Smooth muscle cell (in vitro differentiated cells): Measurements from ENCODE around the gene UBR4. TPM values are rescaled to one million over a fixed set of nuclear protein-coding genes. Genes with fewer than 3 reads are reported as not detected.

Experiments used
- DNase-seq: peaks from one replicate; lab custom pipeline; 2025; ENCODE audit not compliant: unreplicated experiment; lab: John Stamatoyannopoulos, UW
- H2AFZ ChIP-seq: fragments of 200-600 bp; sonication (generic); 2 replicates; pipeline ENCODE4 v1.6.0; 2016; ENCODE audit warnings: antibody characterized with exemption, low read depth, mild to moderate bottlenecking
- H3F3A ChIP-seq: fragments of 200-600 bp; sonication (generic); 2 replicates; pipeline ENCODE4 v1.6.0; 2017; ENCODE audit warnings: antibody characterized with exemption, low read depth
- H3K27ac ChIP-seq: fragments of 200-600 bp; sonication (generic); 2 replicates; pipeline ENCODE4 v1.5.1; 2016; ENCODE audit warnings: low read depth, mild to moderate bottlenecking
- H3K27me3 ChIP-seq: fragments of 200-600 bp; sonication (generic); 2 replicates; pipeline ENCODE4 v1.6.1; 2016; ENCODE audit warnings: low read depth, mild to moderate bottlenecking
- H3K36me3 ChIP-seq: fragments of 200-600 bp; sonication (generic); 2 replicates; pipeline ENCODE4 v1.5.1; 2016; ENCODE audit warnings: low read depth
- H3K4me1 ChIP-seq: fragments of 200-600 bp; sonication (generic); 2 replicates; pipeline ENCODE4 v1.5.1; 2016; ENCODE audit warnings: low read depth
- H3K4me2 ChIP-seq: fragments of 200-600 bp; sonication (generic); 2 replicates; pipeline ENCODE4 v1.6.0; 2016; ENCODE audit warnings: mild to moderate bottlenecking
- H3K4me3 ChIP-seq: fragments of 200-600 bp; sonication (generic); 2 replicates; pipeline ENCODE4 v1.5.1; 2016; ENCODE audit warnings: mild to moderate bottlenecking
- H3K79me2 ChIP-seq: fragments of 200-600 bp; sonication (generic); 2 replicates; pipeline ENCODE4 v1.6.0; 2016; ENCODE audit warnings: low read depth, mild to moderate bottlenecking
- H3K9ac ChIP-seq: fragments of 200-600 bp; sonication (generic); 2 replicates; pipeline ENCODE4 v1.6.0; 2016; ENCODE audit warnings: low read depth
- H3K9me3 ChIP-seq: fragments of 200-600 bp; sonication (generic); replicated peaks from 2 replicates; pipeline ENCODE4 v1.5.1; 2016; ENCODE audit warnings: low read depth
- H4K20me1 ChIP-seq: fragments of 200-600 bp; sonication (generic); 2 replicates; pipeline ENCODE4 v1.6.0; 2016; ENCODE audit warnings: low read depth
- CTCF ChIP-seq: fragments of 200-600 bp; sonication (generic); IDR thresholded peaks from 2 replicates; pipeline ENCODE4 v1.5.1; 2017; ENCODE audit warnings: borderline replicate concordance, mild to moderate bottlenecking, antibody characterized with exemption; ENCODE audit not compliant: insufficient read depth, poor library complexity, severe bottlenecking
- WGBS: methylation state at CpG from one replicate; pipeline ENCODE4 v1.1.7; 2016; ENCODE audit warnings: low lambda C conversion rate; 5-methylcytosine and 5-hydroxymethylcytosine counted together
- polyA plus RNA-seq: library from polyadenylated mRNA; unstranded; fragments of >200 nt; fragmentation: Nextera tagmentation; extraction: Ambion mirVana; gene quantifications from 2 replicates; pipeline ENCODE4 v1.2.1, GENCODE V29; 2016
- total RNA-seq: library from RNA; depleted of rRNA; stranded (reverse); fragments of >200 nt; gene quantifications from 2 replicates; pipeline ENCODE4 v1.2.3, GENCODE V29; 2014

UBR4 gene
- total and polyA plus RNA-seq, 2 experiments from 2014 or later = 62.7 to 142 TPM

GRCh38 chr1:19250629-19251304, 40.7 kb upstream of the UBR4 start:
- Histone ChIP-seq H3K36me3 (no peaks in the 10 kb centered on the region), H3K27me3 (no peaks in the 10 kb centered on the region), H3F3A (no peaks in the 10 kb centered on the region), H3K27ac (peak overlapping the region; percentile 92), H4K20me1 (peaks cover 13% of the 10 kb centered on the region), H3K9me3 (no peaks in the 10 kb centered on the region), H2AFZ (peak overlapping the region; percentile 98), H3K4me3 (peak overlapping the region; percentile 97), H3K9ac (peak overlapping the region; percentile 94), H3K4me2 (peak overlapping the region; percentile 98), H3K79me2 (peaks cover 84% of the 10 kb centered on the region), H3K4me1 (peaks cover 21% of the 10 kb centered on the region)
- 14% methylated on average over 14 of the region's 14 CpGs for WGBS
- no peak for TF ChIP-seq CTCF
- DNase-seq = no peak

- no peaks in the 10 kb centered on the region for H3K9me3 ChIP-seq
- H3K36me3 ChIP-seq = peaks cover 4% of the 10 kb centered on the region
- no peak overlapping the region for H3K9ac ChIP-seq
- peaks cover 3% of the 10 kb centered on the region for H4K20me1 ChIP-seq
- peaks cover 3% of the 10 kb centered on the region for H3K79me2 ChIP-seq
- H3K4me3 ChIP-seq = no peak overlapping the region
- 90% methylated on average over 7 of the region's 7 CpGs for WGBS
- no peaks in the 10 kb centered on the region for H3K4me1 ChIP-seq
- no peaks in the 10 kb centered on the region for H3F3A ChIP-seq
- H3K4me2 ChIP-seq = no peak overlapping the region
- no peak for DNase-seq
- peak; percentile 84 for TF ChIP-seq CTCF
- H3K27me3 ChIP-seq = no peaks in the 10 kb centered on the region
- no peak overlapping the region for H2AFZ ChIP-seq
- H3K27ac ChIP-seq = no peak overlapping the region
Measured at GRCh38 chr1:19240673-19241538, 30.8 kb upstream of the UBR4 start.

- WGBS = 96% methylated on average over 7 of the region's 7 CpGs
- Histone ChIP-seq H4K20me1 (no peaks in the 10 kb centered on the region), H3K36me3 (peaks cover 4% of the 10 kb centered on the region)
Measured at GRCh38 chr1:19239876-19240275, 29.8 kb upstream of the UBR4 start.

More at GRCh38 chr1:19239876-19240275, 29.8 kb upstream of the UBR4 start:
- DNase-seq = no peak
- H3F3A ChIP-seq = no peaks in the 10 kb centered on the region
- H3K27ac ChIP-seq = no peak overlapping the region
- H3K79me2 ChIP-seq = no peaks in the 10 kb centered on the region
- no peaks in the 10 kb centered on the region for H3K9me3 ChIP-seq
- TF ChIP-seq CTCF = no peak
- H2AFZ ChIP-seq = no peak overlapping the region
- no peaks in the 10 kb centered on the region for H3K27me3 ChIP-seq
- no peak overlapping the region for H3K9ac ChIP-seq
- no peak overlapping the region for H3K4me2 ChIP-seq
- H3K4me3 ChIP-seq = no peak overlapping the region
- no peaks in the 10 kb centered on the region for H3K4me1 ChIP-seq
